Naive thymus-derived CD4-positive, alpha-beta T cell (primary cell): ENCODE measurements around the gene ADAMTS4. TPM values are rescaled to one million over a fixed set of nuclear protein-coding genes. Genes with fewer than 3 reads are reported as not detected.

Experiments used
- ATAC-seq: fragments of 150-1000 bp; cut with Tn5 transposase; 2 replicates; pipeline ENCODE4 v1.10.0; 2021; ENCODE audit warnings: mild to moderate bottlenecking, moderate library complexity
- CTCF ChIA-PET: fragments of 350-600 bp; sonication (Branson Sonifier 250); formaldehyde crosslinking; loops from one replicate; lab custom pipeline; 2021; ENCODE audit warnings: antibody characterized with exemption; lab: Charles Lee
- POLR2A ChIA-PET: fragments of 350-600 bp; sonication (Branson Sonifier 250); formaldehyde crosslinking; loops from one replicate; lab custom pipeline; 2021; ENCODE audit warnings: antibody characterized with exemption, inconsistent platforms; lab: Charles Lee
- DNase-seq, 9 donors: peaks; one replicate each; pipeline versions ENCODE4 v3.0.0 to v3.0.0-alpha.2; 2020 to 2022; ENCODE audit warnings: mixed read lengths in 1 of 9
- H3K27ac ChIP-seq: one replicate; pipeline ENCODE4 v1.7.0; 2013; ENCODE audit warnings: mild to moderate bottlenecking, low read depth, low read length, moderate library complexity
- H3K27me3 ChIP-seq, 2 donors: one replicate each; pipeline ENCODE4 v1.7.0; 2013; ENCODE audit warnings: low read length in 2 of 2, mild to moderate bottlenecking in 2 of 2, moderate library complexity in 2 of 2; ENCODE audit not compliant: control insufficient read depth in 2 of 2, insufficient read depth in 2 of 2
- H3K36me3 ChIP-seq, 3 experiments: 1 replicate in 2 of 3; 2 replicates in 1 of 3; pipeline ENCODE4 v1.7.0; 2013; ENCODE audit warnings: low read length in 3 of 3, mild to moderate bottlenecking in 3 of 3, moderate library complexity in 1 of 3; ENCODE audit not compliant: insufficient read depth in 3 of 3, control insufficient read depth in 2 of 3
- H3K4me1 ChIP-seq, 2 donors: one replicate each; pipeline ENCODE4 v1.7.0; 2013; ENCODE audit warnings: low read length in 2 of 2, mild to moderate bottlenecking in 2 of 2, moderate library complexity in 1 of 2; ENCODE audit not compliant: control insufficient read depth in 2 of 2, insufficient read depth in 2 of 2
- H3K4me3 ChIP-seq: 2 replicates; pipeline ENCODE4 v1.7.0; 2013; ENCODE audit warnings: mild to moderate bottlenecking, low read length
- H3K9me3 ChIP-seq, 3 experiments: 1 replicate in 2 of 3; 2 replicates in 1 of 3; pipeline ENCODE4 v1.7.0; 2013; ENCODE audit warnings: low read length in 3 of 3; ENCODE audit not compliant: control insufficient read depth in 2 of 3
- H3K27ac Mint-ChIP-seq, 9 donors: one replicate each; pipeline ENCODE4 v1.8.0; 2020 to 2022; ENCODE audit warnings: mixed read lengths in 9 of 9, mild to moderate bottlenecking in 8 of 9, moderate library complexity in 5 of 9, inconsistent platforms in 2 of 9
- H3K27me3 Mint-ChIP-seq, 5 donors: one replicate each; pipeline ENCODE4 v1.8.0; 2021 to 2022; ENCODE audit warnings: mixed read lengths in 5 of 5, mild to moderate bottlenecking in 1 of 5
- H3K36me3 Mint-ChIP-seq, 5 donors: one replicate each; pipeline ENCODE4 v1.8.0; 2020 to 2022; ENCODE audit warnings: mixed read lengths in 5 of 5, mild to moderate bottlenecking in 3 of 5, inconsistent platforms in 1 of 5
- H3K4me1 Mint-ChIP-seq, 7 donors: one replicate each; pipeline ENCODE4 v1.8.0; 2020 to 2022; ENCODE audit warnings: mixed read lengths in 7 of 7, mild to moderate bottlenecking in 3 of 7, inconsistent platforms in 1 of 7
- H3K4me3 Mint-ChIP-seq, 10 donors: one replicate each; pipeline ENCODE4 v1.8.0; 2020 to 2022; ENCODE audit warnings: mild to moderate bottlenecking in 10 of 10, mixed read lengths in 10 of 10, moderate library complexity in 6 of 10, inconsistent platforms in 2 of 10
- H3K9me3 Mint-ChIP-seq, 11 donors: one replicate each; pipeline ENCODE4 v1.8.0; 2020 to 2022; ENCODE audit warnings: mixed read lengths in 11 of 11, mild to moderate bottlenecking in 4 of 11, inconsistent platforms in 1 of 11, moderate library complexity in 1 of 11
- intact Hi-C, 2 donors: fragments of 100-400 bp; cut with micrococcal nuclease; formaldehyde crosslinking; loops; one replicate each; pipeline ENCODE4 v1.15.1; 2023
- polyA plus RNA-seq, 2 donors: library from polyadenylated mRNA; unstranded; fragments of 300-500 nt; fragmentation: Illumina TruSeq; gene quantifications; one replicate each; pipeline ENCODE4 v1.2.3, GENCODE V29; 2021
- total RNA-seq, 6 experiments: library from RNA in 5 of 6; stranded (reverse) in 5 of 6; gene quantifications; 1 replicate in 5 of 6; 2 replicates in 1 of 6; pipeline ENCODE4 v1.2.3 and lab custom pipeline; 2021 to 2026

Gene ADAMTS4
- total and polyA plus RNA-seq, 7 experiments from 2014 or later: 0.21 to 3.3 (median 1.1) TPM

- POLR2A ChIA-PET: interaction anchor here (0.6 to 3.7 kb wide), 7 partner anchors 8 to 204 kb away, joined by 4 to 49 read pairs (median 25); partner anchors contain the start of genes NDUFS2, PPOX and UFC1
- CTCF ChIA-PET: interaction anchor here (0.7 to 3.4 kb wide), 3 partner anchors 12 to 197 kb away, joined by 3 to 28 read pairs (median 3); partner anchors contain the start of genes NDUFS2 and PPOX
- ATAC-seq (no peak), DNase-seq (no peak)
- peak overlapping the region; percentile 93 for H3K4me3 ChIP-seq
- no peaks in the 10 kb centered on the region for H3K27me3 Mint-ChIP-seq
- peaks cover 41 to 45% of the 10 kb centered on the region in 2 donors for H3K4me1 ChIP-seq
- peak overlapping the region; percentile 94 to 100 (median 98) for H3K4me3 Mint-ChIP-seq
- peak overlapping the region; percentile 94 to 100 (median 97) for H3K27ac Mint-ChIP-seq
- peak overlapping the region; percentile 93 for H3K27ac ChIP-seq
- no peaks in the 10 kb centered on the region for H3K27me3 ChIP-seq
- no peaks in the 10 kb centered on the region for H3K9me3 Mint-ChIP-seq
- intact Hi-C loops: loop anchor here (1.0 to 2.0 kb wide), 7 partner anchors 7 to 47 kb away; partner anchors contain the start of genes PPOX (in 2 of the 2), NDUFS2 (in 1 of the 2), UFC1 (in 1 of the 2) and USP21 (in 1 of the 2)
- peaks cover 4 to 23% (median 16%) of the 10 kb centered on the region in 5 donors for H3K36me3 Mint-ChIP-seq
- peaks cover 0 to 34% (median 6%) of the 10 kb centered on the region in 3 experiments for H3K36me3 ChIP-seq
- H3K9me3 ChIP-seq: no peaks in the 10 kb centered on the region
- peaks cover 56 to 87% (median 75%) of the 10 kb centered on the region in 7 donors for H3K4me1 Mint-ChIP-seq
Observed at GRCh38 chr1:161177936-161178244, 21.0 kb downstream of the ADAMTS4 start.

GRCh38 chr1:161177112-161177935 is 21.5 kb downstream of the ADAMTS4 start, which contains the start of gene B4GALT3:
TSS of gene B4GALT3 (minus strand) at chr1:161177507. CDS start at chr1:161176060, 1,447 bp downstream.
- Histone ChIP-seq H3K27me3 (no peaks in the 10 kb centered on the region), H3K4me1 (peaks cover 36 to 39% of the 10 kb centered on the region in 2 donors), H3K4me3 (peak within 1 kb of the TSS; percentile 93), H3K36me3 (peaks cover 0 to 40% (median 6%) of the 10 kb centered on the region in 3 experiments), H3K9me3 (no peaks in the 10 kb centered on the region), H3K27ac (peak within 1 kb of the TSS; percentile 93)
- peaks cover 54 to 87% (median 74%) of the 10 kb centered on the region in 7 donors for H3K4me1 Mint-ChIP-seq
- peak; percentile 96 for ATAC-seq
- H3K36me3 Mint-ChIP-seq: peaks cover 8 to 28% (median 20%) of the 10 kb centered on the region in 5 donors
- peak within 1 kb of the TSS; percentile 94 to 100 (median 98) for H3K4me3 Mint-ChIP-seq
- DNase-seq: peak; percentile 87 to 99 (median 92)
- ChIA-PET POLR2A (interaction anchor here (0.6 to 3.7 kb wide), 20 partner anchors 8 to 225 kb away, joined by 3 to 49 read pairs (median 4); partner anchors contain the start of genes DEDD, NDUFS2, PPOX and TOMM40L), CTCF (interaction anchor here (0.7 to 3.4 kb wide), 8 partner anchors 11 to 204 kb away, joined by 3 to 28 read pairs (median 3); partner anchors contain the start of genes NDUFS2, PPOX and TOMM40L)
- no peaks in the 10 kb centered on the region for H3K27me3 Mint-ChIP-seq
- H3K27ac Mint-ChIP-seq: peak within 1 kb of the TSS; percentile 94 to 100 (median 97)
- intact Hi-C loops: loop anchor here (1.0 to 2.0 kb wide), 7 partner anchors 8 to 48 kb away; partner anchors contain the start of genes PPOX (in 2 of the 2), NDUFS2 (in 1 of the 2), UFC1 (in 1 of the 2) and USP21 (in 1 of the 2)
- no peaks in the 10 kb centered on the region for H3K9me3 Mint-ChIP-seq

- DNase-seq (no peak), ATAC-seq (no peak)
- intact Hi-C loops: loop anchor here (1.0 to 2.0 kb wide), 7 partner anchors 9 to 49 kb away; partner anchors contain the start of genes PPOX (in 2 of the 2), NDUFS2 (in 1 of the 2), UFC1 (in 1 of the 2) and USP21 (in 1 of the 2)
- Mint-ChIP-seq H3K9me3 (no peaks in the 10 kb centered on the region), H3K27ac (peak overlapping the region; percentile 94 to 100 (median 97)), H3K27me3 (no peaks in the 10 kb centered on the region), H3K36me3 (peaks cover 9 to 34% (median 20%) of the 10 kb centered on the region in 5 donors), H3K4me3 (peak overlapping the region; percentile 94 to 100 (median 98)), H3K4me1 (peaks cover 48 to 83% (median 68%) of the 10 kb centered on the region in 7 donors)
- peak overlapping the region; percentile 93 for H3K27ac ChIP-seq
- CTCF ChIA-PET: interaction anchor here (0.6 to 3.4 kb wide), 7 partner anchors 9 to 205 kb away, joined by 3 to 28 read pairs (median 3); partner anchors contain the start of genes PPOX and TOMM40L
- POLR2A ChIA-PET: interaction anchor here (0.6 to 3.7 kb wide), 19 partner anchors 9 to 590 kb away, joined by 3 to 49 read pairs (median 4); partner anchors contain the start of genes DEDD, NDUFS2, PPOX and TOMM40L
- peak overlapping the region; percentile 93 for H3K4me3 ChIP-seq
- H3K4me1 ChIP-seq: peaks cover 29 to 32% of the 10 kb centered on the region in 2 donors
- peaks cover 0 to 47% (median 13%) of the 10 kb centered on the region in 3 experiments for H3K36me3 ChIP-seq
- H3K9me3 ChIP-seq: no peaks in the 10 kb centered on the region
- H3K27me3 ChIP-seq: no peaks in the 10 kb centered on the region
Observed at GRCh38 chr1:161176468-161177111, 22.3 kb downstream of the ADAMTS4 start.

- intact Hi-C loops: loop anchor here in 1 of 2 donors (2.0 kb wide), 2 partner anchors 17 kb away; partner anchors contain the start of gene USP21
- peaks cover 0 to 54% (median 20%) of the 10 kb centered on the region in 3 experiments for H3K36me3 ChIP-seq
- H3K4me3 Mint-ChIP-seq: peak overlapping the region; percentile 94 to 100 (median 98)
Observed at GRCh38 chr1:161175771-161176453, 22.9 kb downstream of the ADAMTS4 start.

GRCh38 chr1:161174911-161175310 is 23.9 kb downstream of the ADAMTS4 start:
- no peak for ATAC-seq
- H3K36me3 Mint-ChIP-seq: peaks cover 13 to 44% (median 20%) of the 10 kb centered on the region in 5 donors
- peak overlapping the region in 7 of 9 donors; percentile 7 to 98 (median 95) for H3K27ac Mint-ChIP-seq
- peaks cover 37 to 69% (median 54%) of the 10 kb centered on the region in 7 donors for H3K4me1 Mint-ChIP-seq
- peaks cover 19 to 21% of the 10 kb centered on the region in 2 donors for H3K4me1 ChIP-seq
- no peaks in the 10 kb centered on the region for H3K9me3 Mint-ChIP-seq
- H3K4me3 ChIP-seq: no peak overlapping the region
- H3K27me3 Mint-ChIP-seq: no peaks in the 10 kb centered on the region
- CTCF ChIA-PET: interaction anchor here (2.9 to 3.4 kb wide), 2 partner anchors 9 to 17 kb away, joined by 14 to 28 read pairs; partner anchors contain the start of gene PPOX
- H3K27ac ChIP-seq: no peak overlapping the region
- POLR2A ChIA-PET: interaction anchor here (0.5 to 3.7 kb wide), 5 partner anchors 8 to 117 kb away, joined by 3 to 49 read pairs (median 28); partner anchors contain the start of genes NDUFS2, PPOX and UFC1
- intact Hi-C loops: no loop called here
- no peaks in the 10 kb centered on the region for H3K9me3 ChIP-seq
- H3K27me3 ChIP-seq: no peaks in the 10 kb centered on the region
- peaks cover 0 to 61% (median 23%) of the 10 kb centered on the region in 3 experiments for H3K36me3 ChIP-seq
- peak overlapping the region; percentile 18 to 100 (median 96) for H3K4me3 Mint-ChIP-seq
- DNase-seq: no peak

More at GRCh38 chr1:161175771-161176453, 22.9 kb downstream of the ADAMTS4 start:
- H3K27ac ChIP-seq: peak overlapping the region; percentile 93
- POLR2A ChIA-PET: interaction anchor here (0.6 to 3.7 kb wide), 12 partner anchors 9 to 589 kb away, joined by 3 to 49 read pairs (median 7); partner anchors contain the start of genes DEDD, NDUFS2, PPOX and TOMM40L
- no peaks in the 10 kb centered on the region for H3K9me3 ChIP-seq
- Mint-ChIP-seq H3K27ac (peak overlapping the region; percentile 94 to 100 (median 97)), H3K9me3 (no peaks in the 10 kb centered on the region), H3K36me3 (peaks cover 12 to 40% (median 20%) of the 10 kb centered on the region in 5 donors), H3K27me3 (no peaks in the 10 kb centered on the region), H3K4me1 (peaks cover 45 to 78% (median 64%) of the 10 kb centered on the region in 7 donors)
- no peaks in the 10 kb centered on the region for H3K27me3 ChIP-seq
- peaks cover 23 to 27% of the 10 kb centered on the region in 2 donors for H3K4me1 ChIP-seq
- peak overlapping the region; percentile 93 for H3K4me3 ChIP-seq
- CTCF ChIA-PET: interaction anchor here (0.6 to 3.4 kb wide), 7 partner anchors 10 to 213 kb away, joined by 3 to 28 read pairs (median 3); partner anchors contain the start of genes PPOX and TOMM40L
- no peak for DNase-seq
- no peak for ATAC-seq
